Inflammatory macrophage treated with lipopolysaccharide for 1 hour (primary cell): ENCODE data around the gene GSDMA.

ENCODE experiments used
- DNase-seq, 2 donors: peaks; one replicate each; pipeline ENCODE4 v3.0.0-alpha.2; 2020 to 2022

GSDMA gene

DNA sequence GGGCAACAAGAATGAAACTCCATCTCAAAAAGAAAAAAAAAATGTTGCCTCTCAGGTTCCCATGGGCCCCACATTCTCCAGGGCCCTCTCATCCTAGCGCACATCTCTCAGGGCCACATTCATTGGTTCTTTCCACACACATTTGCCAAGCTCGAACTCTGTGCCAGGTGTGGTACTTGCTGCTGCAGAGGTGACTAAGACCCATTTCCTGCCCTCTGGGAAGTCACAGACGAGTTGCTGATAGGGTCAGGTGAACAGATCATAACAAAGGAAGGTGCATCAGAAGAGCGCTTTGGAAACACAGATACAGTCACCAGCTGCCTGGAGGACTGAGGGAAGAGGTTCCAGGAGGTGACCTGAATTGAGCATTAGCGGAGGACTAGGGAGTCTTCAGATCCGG is 1.0 kb downstream of the GSDMA start:
- DNase-seq: no peak

DNA sequence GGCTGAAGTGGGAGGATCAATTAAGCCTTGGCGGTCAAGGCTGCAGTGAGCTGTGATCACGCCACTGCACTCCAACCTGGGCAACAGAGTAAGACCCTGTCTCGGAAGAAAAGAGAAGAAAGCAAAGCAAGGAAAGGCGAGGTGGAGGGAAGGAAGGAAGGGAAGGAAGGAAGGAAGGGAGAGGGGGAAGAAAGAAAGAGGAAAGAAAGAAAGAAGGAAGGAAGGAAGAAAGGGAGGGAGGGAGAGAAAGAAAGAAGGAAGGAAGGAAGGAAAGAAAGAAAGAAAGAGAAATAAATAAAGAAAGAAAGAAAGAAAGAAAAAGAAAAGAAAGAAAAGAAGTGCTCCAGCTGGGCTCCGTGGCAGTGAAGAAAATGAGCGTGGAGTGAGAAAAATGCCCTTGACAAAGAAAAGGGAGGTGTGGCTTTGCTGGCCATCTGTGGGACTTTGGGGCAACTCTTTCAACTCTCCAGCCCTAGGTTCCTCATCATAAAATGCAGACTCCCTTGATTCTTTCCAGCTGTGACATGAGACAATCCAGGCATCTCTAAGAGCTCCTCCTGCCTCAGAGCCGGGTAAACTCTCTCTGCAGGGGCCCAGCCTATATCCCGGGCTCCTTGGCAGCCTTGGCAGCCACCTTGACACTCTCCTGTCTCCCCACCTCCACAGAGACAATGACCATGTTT is 2.4 kb downstream of the GSDMA start:
- no peak for DNase-seq

DNA sequence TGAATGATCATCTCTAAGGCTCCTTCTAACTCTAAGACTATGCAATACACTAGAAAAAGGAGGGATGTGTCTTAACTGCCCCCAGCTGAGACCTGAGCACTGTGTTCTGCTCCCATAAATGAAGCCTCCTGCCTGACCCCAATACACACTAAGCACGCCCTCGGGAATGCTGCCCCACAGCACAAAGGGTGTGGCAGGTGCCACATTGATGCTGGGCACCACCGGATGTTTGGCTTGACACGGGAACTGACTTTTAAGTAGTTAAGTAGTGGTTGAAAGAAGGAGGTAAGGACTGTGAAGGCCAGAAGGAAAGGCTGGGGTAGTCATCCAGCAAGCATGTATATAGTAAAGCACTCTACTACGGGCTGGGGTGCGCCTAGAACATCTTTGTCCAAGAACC is 4.0 kb downstream of the GSDMA start:
- no peak for DNase-seq

DNA sequence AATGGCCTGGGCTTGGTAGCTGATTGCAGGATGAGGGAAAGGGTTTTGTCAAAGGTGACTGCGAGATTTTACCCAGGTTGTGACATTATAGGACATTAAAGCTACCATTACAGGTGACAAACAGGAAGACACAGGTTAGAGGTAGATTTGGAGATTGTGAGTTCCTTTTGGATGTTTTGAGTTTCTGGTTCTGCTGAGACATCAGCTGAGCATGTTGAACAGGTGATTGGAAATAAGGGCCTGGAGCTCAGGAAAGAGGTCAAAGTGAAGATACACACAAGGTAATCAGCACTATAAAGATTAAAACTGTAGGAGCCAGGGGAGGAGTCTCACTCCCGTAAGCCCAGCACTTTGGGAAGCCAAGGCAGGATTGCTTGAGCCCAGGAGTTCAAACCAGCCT is 6.0 kb downstream of the GSDMA start:
- no peak for DNase-seq

DNA sequence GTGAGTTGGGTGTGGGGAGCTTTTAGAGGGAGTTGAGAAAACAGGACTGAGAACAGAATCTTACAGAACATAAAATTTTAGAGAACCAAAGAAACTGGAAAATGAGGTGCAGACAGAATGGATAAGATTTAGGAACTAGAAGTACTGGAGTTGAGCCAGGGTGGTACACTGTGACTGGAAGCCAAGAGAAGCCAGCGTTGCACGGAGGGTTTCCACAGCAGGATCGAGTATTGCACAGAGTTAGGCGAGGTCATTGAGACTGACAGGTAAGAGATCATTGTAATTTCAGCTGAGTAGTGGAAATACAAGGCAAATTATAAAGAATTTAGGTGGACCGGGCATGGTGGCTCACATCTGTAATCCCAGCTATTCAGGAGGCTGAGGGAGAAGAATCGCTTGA is 6.6 kb downstream of the GSDMA start:
- DNase-seq: peak in 1 of 2 donors; percentile 23

DNA sequence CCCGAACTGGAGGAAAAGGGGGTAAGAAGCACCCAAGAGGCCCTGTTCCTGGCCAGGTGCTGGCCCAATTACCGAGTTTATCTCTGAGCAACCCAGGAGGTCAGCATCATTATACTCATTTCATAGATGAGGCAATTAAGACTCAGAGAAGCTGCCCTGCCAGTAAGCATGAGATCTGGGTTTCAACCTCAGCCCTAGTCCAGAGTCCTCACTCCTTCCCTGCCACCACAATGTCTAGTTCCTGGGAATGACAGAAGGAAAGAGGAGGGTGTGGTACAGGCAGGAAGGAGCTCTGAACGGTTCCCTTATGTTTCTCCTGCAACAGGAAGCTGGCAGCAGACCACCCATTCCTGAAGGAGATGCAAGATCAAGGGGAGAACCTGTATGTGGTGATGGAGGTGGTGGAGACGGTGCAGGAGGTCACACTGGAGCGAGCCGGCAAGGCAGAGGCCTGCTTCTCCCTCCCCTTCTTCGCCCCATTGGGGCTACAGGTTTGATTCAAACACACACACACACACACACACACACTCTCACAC is 7.4 kb downstream of the GSDMA start:
- no peak for DNase-seq

DNA sequence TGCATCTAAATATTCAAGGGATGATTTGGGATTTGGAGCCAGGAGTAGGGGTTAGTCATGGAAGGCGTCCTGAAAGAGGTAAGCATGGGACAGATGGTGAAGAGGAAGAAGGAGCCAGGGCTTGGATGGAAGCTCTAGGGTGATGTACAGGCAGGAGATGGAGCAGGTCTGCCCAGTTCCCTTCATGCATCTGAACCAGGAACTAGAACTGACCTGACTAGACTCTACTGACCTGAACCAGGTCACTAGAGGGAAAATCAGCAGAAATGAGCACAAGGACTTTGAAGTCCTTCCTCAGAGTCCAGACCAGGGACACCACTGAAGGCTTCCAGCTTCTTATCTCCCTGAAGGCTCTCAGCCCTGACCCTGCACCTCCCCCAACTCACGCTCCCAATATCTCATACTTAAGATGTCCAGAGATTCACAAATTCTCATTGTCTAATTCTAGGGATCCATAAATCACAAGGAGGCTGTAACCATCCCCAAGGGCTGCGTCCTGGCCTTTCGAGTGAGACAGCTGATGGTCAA is 8.3 kb downstream of the GSDMA start:
- no peak for DNase-seq

DNA sequence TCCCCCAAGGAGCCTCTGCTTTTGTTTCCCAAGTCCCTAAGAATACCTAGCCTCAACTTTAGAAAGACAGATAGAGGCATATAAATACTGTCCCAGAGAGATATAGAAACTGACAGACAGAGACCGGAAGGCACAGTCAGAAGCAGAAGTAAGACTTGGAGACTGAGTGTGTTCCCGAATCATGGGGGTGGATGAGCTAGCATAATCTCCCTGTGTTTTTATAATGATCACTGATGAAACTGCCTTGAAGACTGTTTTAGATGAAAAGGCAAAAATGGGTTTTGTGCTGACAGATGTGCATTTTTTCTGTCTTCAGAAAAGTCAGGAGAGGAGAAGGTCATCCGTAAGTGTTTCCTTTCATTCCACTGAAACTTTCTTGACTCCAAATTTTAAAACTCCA is 9.5 kb downstream of the GSDMA start:
- DNase-seq: peak; percentile 77 to 78

DNA sequence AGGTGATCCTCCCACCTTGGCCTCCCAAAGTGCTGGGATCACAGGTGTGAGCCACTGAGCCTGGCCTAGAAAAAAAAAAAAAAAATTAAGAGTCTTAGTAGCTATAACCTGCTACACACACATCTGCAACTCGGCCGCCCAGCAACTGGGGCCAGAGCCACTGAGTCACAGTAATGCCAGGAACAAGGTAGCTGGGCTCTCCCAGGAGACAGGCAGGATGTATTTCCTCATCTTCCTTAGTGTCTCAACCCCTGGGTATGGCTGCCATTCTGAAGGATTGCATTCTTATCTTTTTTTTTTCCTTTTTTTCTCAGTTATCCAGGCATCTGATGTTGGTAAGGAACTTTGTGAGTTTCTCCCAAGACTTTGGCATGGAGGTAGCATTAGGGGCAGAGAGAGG is 10.7 kb downstream of the GSDMA start:
- DNase-seq: no peak

DNA sequence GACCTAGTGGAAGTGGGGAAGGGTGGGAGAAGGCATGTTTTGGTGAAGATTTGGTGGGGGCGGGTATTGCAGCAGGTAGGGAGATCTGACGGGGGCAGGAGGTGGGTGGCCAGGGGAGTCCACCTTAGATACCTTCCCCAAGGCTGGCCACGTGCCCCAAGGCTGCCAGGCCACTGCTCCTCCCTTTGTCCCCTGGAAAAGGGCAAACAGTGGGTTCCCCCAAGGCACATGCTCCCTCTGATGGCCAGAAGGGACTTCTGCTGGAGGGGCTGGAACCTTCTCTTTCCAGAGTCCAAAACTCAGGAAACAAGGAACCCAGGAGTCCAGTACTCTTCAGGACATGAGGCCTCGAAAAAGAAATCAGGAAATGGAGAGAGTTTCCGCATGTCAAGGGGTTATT is 11.6 kb downstream of the GSDMA start:
- DNase-seq: no peak

DNA sequence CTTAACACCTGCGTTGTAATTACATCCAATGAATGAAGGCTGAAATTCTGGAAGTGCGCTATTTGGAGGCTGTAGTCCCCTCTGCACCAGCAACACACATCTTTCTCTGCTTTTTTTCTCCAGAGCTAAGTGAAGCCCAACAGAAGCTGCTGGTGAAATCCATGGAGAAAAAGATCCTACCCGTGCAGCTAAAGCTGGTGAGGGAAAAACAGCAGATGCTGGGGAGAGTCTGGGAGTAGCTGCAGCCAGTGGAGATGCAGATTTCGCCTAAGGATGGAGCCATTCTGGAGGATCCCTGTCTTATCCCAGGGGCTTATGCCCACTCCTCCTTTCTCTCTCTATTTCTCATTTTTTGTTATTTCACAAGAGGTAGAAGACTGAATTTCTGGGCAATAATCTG is 13.0 kb downstream of the GSDMA start:
- no peak for DNase-seq

DNA sequence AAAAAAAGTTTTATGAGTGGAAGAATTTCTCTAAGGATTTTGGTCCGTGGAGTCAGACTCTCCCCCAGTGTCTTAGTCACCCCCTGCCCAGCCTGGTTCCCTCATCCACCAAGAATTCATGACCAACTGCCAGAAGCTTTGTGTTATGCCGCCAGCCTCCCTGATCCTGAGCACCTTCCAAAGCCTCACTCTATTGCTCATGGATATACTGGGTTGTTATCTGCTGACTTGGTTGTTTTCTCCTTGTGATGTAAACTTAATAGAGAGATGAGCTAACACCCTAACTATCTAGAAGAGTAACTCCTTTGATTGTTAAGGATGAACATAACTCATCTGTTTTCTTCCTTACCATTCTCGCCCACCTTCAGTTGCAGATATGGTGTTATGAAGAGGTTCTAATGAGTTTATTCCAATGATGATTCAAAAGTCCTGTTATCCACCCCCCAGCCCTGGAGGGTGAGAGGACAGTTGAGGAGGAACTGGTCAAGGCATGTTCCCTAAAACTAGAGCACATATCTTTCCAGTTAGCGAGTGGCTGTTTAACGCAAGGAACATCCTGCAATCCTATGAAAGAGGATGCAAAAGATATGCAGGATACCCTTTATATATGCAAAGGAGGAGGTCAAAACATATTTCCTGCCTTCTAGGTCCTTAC is 16.3 kb downstream of the GSDMA start:
- peak in 1 of 2 donors; percentile 31 for DNase-seq

DNA sequence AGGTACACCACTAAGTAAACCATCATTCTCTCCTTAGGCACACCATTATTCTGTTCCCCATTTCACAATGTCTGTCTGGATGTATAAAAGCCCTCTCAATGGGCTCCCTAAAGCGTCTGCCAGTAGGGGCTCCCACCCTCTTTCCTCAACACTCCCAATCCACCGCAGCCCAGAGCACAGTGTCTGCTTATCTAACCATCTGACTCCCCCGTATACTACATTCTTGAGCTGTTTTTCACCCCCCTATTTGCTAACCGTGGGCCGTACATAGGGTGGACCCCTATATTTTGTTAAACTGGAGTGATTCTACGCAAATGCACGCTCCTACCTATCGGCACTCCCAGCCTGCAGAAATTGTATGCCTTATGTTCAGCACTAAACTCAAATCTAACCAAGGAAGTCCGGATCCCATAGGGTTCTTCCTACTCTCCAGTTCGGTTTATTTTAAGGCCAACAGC is 17.1 kb downstream of the GSDMA start:
- DNase-seq: peak in 1 of 2 donors; percentile 18

DNA sequence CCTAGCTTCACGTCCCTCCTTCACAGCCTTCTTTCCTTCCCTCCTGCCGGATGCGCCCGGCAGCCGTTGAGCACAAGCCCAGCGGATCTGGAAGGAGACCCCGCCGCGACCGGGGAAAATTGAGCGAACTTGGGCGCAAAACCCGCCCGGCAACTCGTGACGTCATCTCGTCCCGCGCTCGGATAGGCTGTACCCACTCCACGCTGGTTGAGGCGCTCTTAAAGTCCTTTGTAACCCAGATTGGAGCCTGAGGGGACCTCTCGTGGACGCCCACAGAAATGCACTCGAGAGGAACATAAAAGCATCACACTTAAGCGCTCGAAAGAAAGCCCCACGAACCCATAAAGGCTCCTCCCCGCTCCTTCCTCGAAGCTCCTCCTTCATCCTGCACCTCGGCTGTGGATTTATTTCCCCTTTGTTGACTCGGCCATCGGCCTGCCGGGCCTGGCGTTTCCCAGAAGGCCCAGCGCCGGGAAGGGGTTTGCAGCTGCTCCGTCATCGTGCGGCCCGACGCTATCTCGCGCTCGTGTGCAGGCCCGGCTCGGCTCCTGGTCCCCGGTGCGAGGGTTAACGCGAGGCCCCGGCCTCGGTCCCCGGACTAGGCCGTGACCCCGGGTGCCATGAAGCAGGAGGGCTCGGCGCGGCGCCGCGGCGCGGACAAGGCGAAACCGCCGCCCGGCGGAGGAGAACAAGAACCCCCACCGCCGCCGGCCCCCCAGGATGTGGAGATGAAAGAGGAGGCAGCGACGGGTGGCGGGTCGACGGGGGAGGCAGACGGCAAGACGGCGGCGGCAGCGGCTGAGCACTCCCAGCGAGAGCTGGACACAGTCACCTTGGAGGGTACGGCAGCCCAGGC is 17.8 kb downstream of the GSDMA start, which contains the start of gene PSMD3:
PSMD3 (plus strand) TSS at position 457 of the 856 bp plus-strand sequence; CDS start at position 621, 164 bp downstream.
- peak; percentile 100 for DNase-seq

DNA sequence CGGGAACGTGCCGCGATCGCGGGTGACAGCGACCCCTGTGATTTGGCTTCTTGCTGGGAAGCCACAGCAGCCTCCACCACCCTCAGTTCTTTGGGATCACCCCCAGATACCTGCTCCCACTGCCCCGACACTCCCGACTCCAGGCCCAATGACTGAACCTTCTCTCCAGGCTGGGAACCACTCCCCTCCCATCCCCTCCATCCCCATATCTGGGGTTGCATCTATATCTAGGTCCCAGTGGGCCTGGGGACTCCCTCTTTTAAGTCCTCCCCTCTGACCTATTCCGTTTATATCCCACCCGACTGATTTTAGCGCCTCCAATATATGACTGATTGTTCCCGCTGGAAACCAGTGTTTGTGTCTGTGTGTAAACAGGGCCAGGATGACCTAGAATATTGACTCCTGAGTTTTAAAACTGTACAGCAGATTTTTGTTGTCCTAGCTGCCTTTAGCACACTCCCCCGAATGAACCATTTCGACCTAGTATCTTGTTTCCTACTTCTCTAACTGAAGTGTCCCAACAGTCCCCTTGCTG is 18.5 kb downstream of the GSDMA start:
- DNase-seq: no peak

DNA sequence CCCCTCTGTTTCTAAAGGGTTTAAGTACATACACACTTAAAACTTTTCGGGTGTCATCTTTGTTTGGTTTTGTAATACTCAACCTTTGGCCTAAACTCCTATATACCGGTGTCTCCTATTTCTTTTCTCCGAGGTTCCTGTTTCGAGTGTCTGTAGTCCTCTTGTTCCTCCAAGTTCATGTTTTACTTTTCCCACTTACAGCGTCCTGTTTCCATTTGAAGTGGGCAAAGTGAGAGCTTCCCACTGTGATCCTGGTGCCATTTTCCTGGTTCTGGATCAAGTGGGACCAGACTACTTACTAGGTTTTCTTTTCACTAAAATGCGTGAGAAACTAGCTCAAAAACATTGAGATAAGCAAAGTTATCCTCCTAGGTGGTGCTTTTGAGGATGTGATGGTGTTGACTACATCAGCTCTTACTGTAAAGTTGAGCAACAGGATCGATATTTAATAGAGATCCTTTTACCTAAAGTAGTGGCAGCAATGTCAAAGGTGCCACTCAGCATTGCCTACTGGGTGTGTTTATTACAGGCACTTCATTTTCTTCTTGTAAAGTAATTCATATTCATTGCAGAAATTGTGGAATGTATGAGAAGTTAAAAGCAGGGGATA is 19.1 kb downstream of the GSDMA start:
- DNase-seq: peak; percentile 11 to 22

DNA sequence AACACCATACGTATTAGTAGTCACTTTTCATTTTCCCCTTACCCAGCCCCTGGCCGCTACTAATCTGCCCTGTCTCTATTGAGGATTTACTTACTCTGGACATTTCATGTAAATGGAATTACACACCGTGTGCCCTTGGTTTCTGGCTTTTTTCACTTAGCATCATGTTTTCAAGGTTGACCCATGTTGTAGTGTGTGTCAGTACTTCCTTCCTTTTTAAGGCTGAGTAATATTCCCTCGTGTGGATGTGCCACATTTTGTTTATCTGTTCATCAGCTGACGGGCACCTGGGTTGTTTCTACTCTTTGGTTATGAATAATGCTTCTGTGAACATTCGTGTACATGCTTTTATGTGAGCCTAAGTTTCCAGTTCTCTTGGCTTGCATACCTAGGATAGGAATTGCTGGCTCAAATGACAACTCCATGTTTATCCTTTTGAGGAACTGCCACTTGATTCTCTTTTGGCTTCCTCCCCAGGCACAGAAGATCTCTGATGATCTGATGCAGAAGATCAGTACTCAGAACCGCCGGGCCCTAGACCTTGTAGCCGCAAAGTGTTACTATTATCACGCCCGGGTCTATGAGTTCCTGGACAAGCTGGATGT is 25.5 kb downstream of the GSDMA start:
- no peak for DNase-seq

DNA sequence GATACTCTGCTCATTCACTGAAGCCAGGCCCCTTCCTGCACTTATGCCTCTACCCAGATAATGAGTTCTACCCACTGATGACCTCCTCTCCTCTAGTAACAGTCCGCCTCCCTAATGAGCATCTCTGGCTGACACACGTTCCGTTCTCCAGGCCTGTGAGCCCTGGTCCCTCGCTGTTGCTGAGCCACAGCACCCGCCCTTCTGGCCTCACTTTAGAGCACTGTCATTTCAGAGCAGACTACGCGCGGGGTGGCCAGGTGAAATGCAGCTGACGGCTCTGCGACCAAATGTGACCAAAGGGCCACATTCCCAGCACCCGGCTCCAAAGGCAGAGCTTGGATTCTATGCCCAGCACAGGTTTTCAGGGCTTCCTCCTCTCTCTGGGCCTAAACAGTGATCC is 31.6 kb downstream of the GSDMA start:
- no peak for DNase-seq

DNA sequence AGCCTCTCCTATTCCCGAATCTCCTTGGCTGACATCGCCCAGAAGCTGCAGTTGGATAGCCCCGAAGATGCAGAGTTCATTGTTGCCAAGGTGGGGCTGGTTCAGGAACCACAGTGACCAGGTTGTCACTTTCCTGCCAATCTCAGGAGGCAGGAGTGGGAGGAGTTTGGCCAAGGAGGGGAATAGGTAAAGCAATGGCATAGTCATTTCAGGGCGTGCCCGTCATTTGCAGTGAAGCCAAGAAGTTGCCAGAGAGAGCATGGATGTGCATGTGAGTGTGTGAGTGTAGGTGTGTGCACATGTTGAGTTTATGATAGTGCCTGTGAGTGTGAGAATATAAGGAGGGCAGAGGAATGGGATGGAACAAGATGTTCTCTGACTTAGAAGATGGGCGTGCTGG is 32.6 kb downstream of the GSDMA start:
- DNase-seq: no peak

DNA sequence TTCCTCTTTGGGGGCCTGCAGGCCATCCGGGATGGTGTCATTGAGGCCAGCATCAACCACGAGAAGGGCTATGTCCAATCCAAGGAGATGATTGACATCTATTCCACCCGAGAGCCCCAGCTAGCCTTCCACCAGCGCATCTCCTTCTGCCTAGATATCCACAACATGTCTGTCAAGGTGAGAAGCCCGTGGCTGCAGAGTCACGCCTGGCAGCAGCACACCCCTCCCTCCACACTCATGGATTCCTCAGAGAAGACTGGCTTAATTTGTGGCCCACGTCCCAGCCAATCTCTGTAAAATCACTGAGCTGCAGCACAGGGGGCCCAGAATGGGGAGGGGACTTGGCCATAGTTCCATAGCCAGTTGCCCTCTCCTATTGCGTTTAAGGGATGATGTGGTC is 33.4 kb downstream of the GSDMA start:
- no peak for DNase-seq

DNA sequence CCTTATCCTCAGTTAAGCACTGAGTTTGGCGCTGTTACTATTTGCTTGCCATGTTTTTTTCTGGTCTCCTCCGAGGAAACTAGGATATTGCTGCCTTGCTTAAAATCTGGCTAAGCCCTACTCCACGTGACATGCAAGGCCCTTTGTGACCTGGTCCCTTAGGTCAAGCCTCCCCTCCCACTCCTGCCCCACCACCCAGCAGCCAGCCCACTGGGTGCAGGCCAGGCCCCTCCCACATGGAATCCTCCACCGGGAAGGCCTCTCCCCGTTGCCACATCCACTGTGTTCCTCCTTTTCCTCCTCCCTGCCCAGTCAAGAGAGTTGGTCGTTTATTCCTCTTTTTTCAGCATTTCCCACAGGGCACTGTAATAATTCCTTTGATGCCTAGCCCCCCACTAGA is 34.0 kb downstream of the GSDMA start:
- DNase-seq: peak; percentile 63 to 87

DNA sequence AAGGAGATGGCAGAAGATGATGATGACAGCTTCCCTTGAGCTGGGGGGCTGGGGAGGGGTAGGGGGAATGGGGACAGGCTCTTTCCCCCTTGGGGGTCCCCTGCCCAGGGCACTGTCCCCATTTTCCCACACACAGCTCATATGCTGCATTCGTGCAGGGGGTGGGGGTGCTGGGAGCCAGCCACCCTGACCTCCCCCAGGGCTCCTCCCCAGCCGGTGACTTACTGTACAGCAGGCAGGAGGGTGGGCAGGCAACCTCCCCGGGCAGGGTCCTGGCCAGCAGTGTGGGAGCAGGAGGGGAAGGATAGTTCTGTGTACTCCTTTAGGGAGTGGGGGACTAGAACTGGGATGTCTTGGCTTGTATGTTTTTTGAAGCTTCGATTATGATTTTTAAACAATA is 34.7 kb downstream of the GSDMA start:
- no peak for DNase-seq
